ENCODE data around the gene PTPRM.
"Not testable (repeated sequence)": the region's sequence is repeated elsewhere in the genome, so short reads cannot be mapped to it uniquely, and the experiment has no call there.

Gene PTPRM

GRCh38 chr18:7954238-7954637 is 387.1 kb downstream of the PTPRM start:
- DNase-seq = no peak

- no peak for DNase-seq
These were observed 388.1 kb downstream of the PTPRM start for GRCh38 chr18:7955175-7955574.

- DNase-seq = no peak
These were observed 390.2 kb downstream of the PTPRM start for GRCh38 chr18:7957297-7957696.

GRCh38 chr18:7958081-7958896 is 391.2 kb downstream of the PTPRM start:
- no peak for DNase-seq

- DNase-seq = no peak
These were observed 391.7 kb downstream of the PTPRM start for GRCh38 chr18:7958897-7959146.

GRCh38 chr18:7966682-7967081 is 399.6 kb downstream of the PTPRM start:
- DNase-seq = not testable (repeated sequence)

- DNase-seq = no peak
These were observed 407.2 kb downstream of the PTPRM start for GRCh38 chr18:7974200-7974874.

GRCh38 chr18:7977897-7978296 is 410.8 kb downstream of the PTPRM start:
- DNase-seq = no peak

GRCh38 chr18:7978834-7979233 is 411.7 kb downstream of the PTPRM start:
- no peak for DNase-seq

- DNase-seq = no peak
These were observed 412.6 kb downstream of the PTPRM start for GRCh38 chr18:7979714-7980113.

- DNase-seq = no peak
These were observed 413.0 kb downstream of the PTPRM start for GRCh38 chr18:7980136-7980535.

GRCh38 chr18:7980656-7981055 is 413.5 kb downstream of the PTPRM start:
- no peak for DNase-seq

GRCh38 chr18:7982216-7982615 is 415.1 kb downstream of the PTPRM start:
- DNase-seq = no peak

- no peak for DNase-seq
These were observed 420.3 kb downstream of the PTPRM start for GRCh38 chr18:7987284-7987976.

GRCh38 chr18:7990670-7991069 is 423.6 kb downstream of the PTPRM start:
- no peak for DNase-seq

GRCh38 chr18:8001711-8002301 is 434.7 kb downstream of the PTPRM start:
- no peak for DNase-seq

- DNase-seq = no peak
These were observed 437.0 kb downstream of the PTPRM start for GRCh38 chr18:8003878-8004675.

- DNase-seq = no peak
These were observed 437.7 kb downstream of the PTPRM start for GRCh38 chr18:8004792-8005191.

GRCh38 chr18:8005870-8006569 is 438.9 kb downstream of the PTPRM start:
- no peak for DNase-seq

GRCh38 chr18:8006979-8007378 is 439.9 kb downstream of the PTPRM start:
- DNase-seq = no peak

- DNase-seq = no peak
These were observed 440.9 kb downstream of the PTPRM start for GRCh38 chr18:8008033-8008432.

- no peak for DNase-seq
These were observed 444.2 kb downstream of the PTPRM start for GRCh38 chr18:8011361-8011760.

Measured in right kidney (tissue), 1 donor.